Measurements from ENCODE around the gene DNAH10. TPM values are rescaled to one million over a fixed set of nuclear protein-coding genes. Genes with fewer than 3 reads are reported as not detected.
"Not testable (repeated sequence)": the region's sequence is repeated elsewhere in the genome, so short reads cannot be mapped to it uniquely, and the experiment has no call there.

The DNAH10 gene
- total and polyA plus RNA-seq, 2 experiments from 2014 or later = 0.11 to 0.44 TPM

- H3K9ac ChIP-seq = no peak overlapping the region
- no peak for DNase-seq
- WGBS, 2 experiments (ENCODE audit: low coverage in 1 of 2, low lambda C conversion rate in 2 of 2, missing lambda C conversion rate in 2 of 2) = 86 to 91% methylated on average over 25 of the region's 25 CpGs
- 0 out of 2 replicates have a peak, but pooled peaks cover 8% of the 10 kb centered on the region for H3K79me2 ChIP-seq (ENCODE audit: insufficient read depth)
- H4K20me1 ChIP-seq (ENCODE audit: insufficient read depth) = no peaks in the 10 kb centered on the region
- H3F3A ChIP-seq (ENCODE audit: insufficient read depth) = peaks cover 14% of the 10 kb centered on the region
- H3K4me3 ChIP-seq = no peak overlapping the region
- no peaks in the 10 kb centered on the region for H3K9me2 ChIP-seq (ENCODE audit: insufficient read depth)
- no peak overlapping the region for H3K27ac ChIP-seq
- no peak overlapping the region for H2AFZ ChIP-seq
- peaks cover 7% of the 10 kb centered on the region for H3K4me1 ChIP-seq (ENCODE audit: insufficient read depth)
- TF ChIP-seq EZH2phosphoT487 (IDR thresholded peaks at IDR 0.05; ENCODE audit: insufficient read depth, low read depth) (no peak), EZH2 (IDR thresholded peaks at IDR 0.05; ENCODE audit: insufficient read depth, poor library complexity, severe bottlenecking) (no peak)
- no peaks in the 10 kb centered on the region for H3K27me3 ChIP-seq (replicated peaks; ENCODE audit: insufficient read depth)
- H3K9me3 ChIP-seq (ENCODE audit: low read depth) = no peaks in the 10 kb centered on the region
- in situ Hi-C loops (cut with MboI) = no loop called here
- peaks cover 8% of the 10 kb centered on the region for H3K36me3 ChIP-seq (ENCODE audit: low read depth)
- H3K4me2 ChIP-seq (ENCODE audit: unreplicated experiment) = no peak overlapping the region
These were observed 183.4 kb downstream of the DNAH10 start for GRCh38 chr12:123945287-123946151.

GRCh38 chr12:123946152-123946515, 184.0 kb downstream of the DNAH10 start:
- in situ Hi-C loops (cut with MboI) = no loop called here
- 76 to 77% methylated on average over 8 of the region's 8 CpGs for WGBS, 2 experiments (ENCODE audit: low coverage in 1 of 2, low lambda C conversion rate in 2 of 2, missing lambda C conversion rate in 2 of 2)
- Histone ChIP-seq H3K9ac (no peak overlapping the region), H3K4me2 (ENCODE audit: unreplicated experiment) (no peak overlapping the region), H4K20me1 (ENCODE audit: insufficient read depth) (no peaks in the 10 kb centered on the region), H3F3A (ENCODE audit: insufficient read depth) (peaks cover 14% of the 10 kb centered on the region), H3K36me3 (ENCODE audit: low read depth) (peaks cover 8% of the 10 kb centered on the region), H3K79me2 (ENCODE audit: insufficient read depth) (0 out of 2 replicates have a peak, but pooled peaks cover 11% of the 10 kb centered on the region), H3K4me3 (no peak overlapping the region), H2AFZ (no peak overlapping the region), H3K9me2 (ENCODE audit: insufficient read depth) (no peaks in the 10 kb centered on the region), H3K27ac (no peak overlapping the region), H3K4me1 (ENCODE audit: insufficient read depth) (peaks cover 7% of the 10 kb centered on the region), H3K27me3 (replicated peaks; ENCODE audit: insufficient read depth) (no peaks in the 10 kb centered on the region), H3K9me3 (ENCODE audit: low read depth) (no peaks in the 10 kb centered on the region)
- TF ChIP-seq EZH2 (IDR thresholded peaks at IDR 0.05; ENCODE audit: insufficient read depth, poor library complexity, severe bottlenecking) (no peak), EZH2phosphoT487 (IDR thresholded peaks at IDR 0.05; ENCODE audit: insufficient read depth, low read depth) (no peak)
- DNase-seq = no peak

DNA sequence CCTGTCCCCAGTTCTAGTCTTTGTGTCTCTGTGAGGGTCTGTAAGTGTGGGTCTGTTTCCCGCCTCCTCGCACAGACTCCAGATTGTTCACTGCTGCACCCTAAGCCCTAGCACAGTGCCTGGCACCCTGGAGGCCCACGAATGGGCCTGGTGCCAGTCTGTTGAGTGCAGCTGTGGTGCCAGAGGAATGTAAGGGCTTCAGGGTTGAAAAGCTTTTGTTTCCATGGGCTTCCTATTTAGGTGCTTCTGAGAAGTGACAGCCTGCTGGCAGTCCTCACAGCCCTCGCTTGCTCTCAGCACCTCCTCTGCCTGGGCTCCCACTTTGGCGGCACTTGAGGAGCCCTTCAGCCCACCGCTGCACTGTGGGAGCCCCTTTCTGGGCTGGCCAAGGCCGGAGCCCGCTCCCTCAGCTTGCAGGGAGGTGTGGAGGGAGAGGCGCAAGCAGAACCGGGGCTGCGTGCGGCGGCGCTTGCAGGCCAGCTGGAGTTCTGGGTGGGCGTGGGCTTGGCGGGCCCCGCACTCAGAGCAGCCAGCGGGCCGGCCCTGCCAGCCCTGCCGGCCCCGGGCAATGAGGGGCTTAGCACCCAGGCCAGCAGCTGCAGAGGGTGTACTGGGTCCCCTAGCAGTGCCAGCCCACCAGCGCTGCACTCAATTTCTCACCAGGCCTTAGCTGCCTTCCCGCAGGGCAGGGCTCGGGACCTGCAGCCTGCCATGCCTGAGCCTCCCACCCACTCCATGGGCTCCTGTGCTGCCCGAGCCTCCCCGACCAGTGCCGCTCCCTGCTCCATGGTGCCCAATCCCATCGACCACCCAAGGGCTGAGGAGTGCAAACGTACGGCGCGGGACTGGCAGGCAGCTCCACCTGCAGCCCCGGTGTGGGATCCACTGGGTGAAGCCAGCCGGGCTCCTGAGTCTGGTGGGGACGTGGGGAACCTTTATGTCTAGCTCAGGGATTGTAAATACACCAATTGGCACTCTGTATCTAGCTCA, 184.7 kb downstream of the DNAH10 start:
- 91% methylated on average over 23 to 35 of the region's 35 CpGs for WGBS, 2 experiments (ENCODE audit: low coverage in 1 of 2, low lambda C conversion rate in 2 of 2, missing lambda C conversion rate in 2 of 2)
- H4K20me1 ChIP-seq (ENCODE audit: insufficient read depth) = not testable (repeated sequence)

DNA sequence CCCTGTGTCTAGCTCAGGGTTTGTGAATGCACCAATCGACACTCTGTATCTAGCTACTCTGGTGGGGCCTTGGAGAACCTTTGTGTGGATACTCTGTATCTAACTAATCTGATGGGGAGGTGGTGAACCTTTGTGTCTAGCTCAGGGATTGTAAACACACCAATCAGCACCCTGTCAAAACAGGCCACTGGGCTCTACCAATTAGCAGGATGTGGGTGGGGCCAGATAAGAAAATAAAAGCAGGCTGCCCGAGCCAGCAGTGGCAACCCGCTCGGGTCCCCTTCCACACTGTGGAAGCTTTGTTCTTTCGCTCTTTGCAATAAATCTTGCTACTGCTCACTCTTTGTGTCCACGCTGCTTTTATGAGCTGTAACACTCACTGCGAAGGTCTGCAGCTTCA, 185.4 kb downstream of the DNAH10 start:
- peaks cover 16% of the 10 kb centered on the region; the same call in 1 of the 2 replicates for H3K79me2 ChIP-seq (ENCODE audit: insufficient read depth)
- H3K9ac ChIP-seq; H3K4me3 ChIP-seq; H3K4me1 ChIP-seq (ENCODE audit: insufficient read depth); H3F3A ChIP-seq (ENCODE audit: insufficient read depth); H3K27me3 ChIP-seq (replicated peaks; ENCODE audit: insufficient read depth); H3K9me3 ChIP-seq (ENCODE audit: low read depth); DNase-seq; H3K4me2 ChIP-seq (ENCODE audit: unreplicated experiment); in situ Hi-C loops (cut with MboI); H3K9me2 ChIP-seq (ENCODE audit: insufficient read depth); H2AFZ ChIP-seq; H3K36me3 ChIP-seq (ENCODE audit: low read depth); H4K20me1 ChIP-seq (ENCODE audit: insufficient read depth); H3K27ac ChIP-seq: not testable (repeated sequence)
- 93 to 98% methylated on average over 7 of the region's 7 CpGs for WGBS, 2 experiments (ENCODE audit: low coverage in 1 of 2, low lambda C conversion rate in 2 of 2, missing lambda C conversion rate in 2 of 2)

More for the DNA sequence above, 184.7 kb downstream of the DNAH10 start:
- Histone ChIP-seq H3K79me2 (ENCODE audit: insufficient read depth) (0 out of 2 replicates have a peak, but pooled peaks cover 12% of the 10 kb centered on the region), H3F3A (ENCODE audit: insufficient read depth) (peaks cover 11% of the 10 kb centered on the region)
- H3K9me2 ChIP-seq (ENCODE audit: insufficient read depth); H3K27me3 ChIP-seq (replicated peaks; ENCODE audit: insufficient read depth); H3K36me3 ChIP-seq (ENCODE audit: low read depth); H3K9ac ChIP-seq; H3K4me3 ChIP-seq; H3K4me1 ChIP-seq (ENCODE audit: insufficient read depth); H2AFZ ChIP-seq; in situ Hi-C loops (cut with MboI); DNase-seq; H3K4me2 ChIP-seq (ENCODE audit: unreplicated experiment); H3K27ac ChIP-seq; H3K9me3 ChIP-seq (ENCODE audit: low read depth): not testable (repeated sequence)
